PFSK-1 (cell line): ENCODE measurements around the gene SLC39A8.

Source experiments
- POLR2AphosphoS5 ChIP-seq: IDR thresholded peaks from 2 replicates; pipeline ENCODE4 v1.6.1; 2012; ENCODE audit warnings: low read depth, mild to moderate bottlenecking, control low read depth, low read length, moderate library complexity
- REST ChIP-seq, 2 experiments: IDR thresholded peaks; 2 replicates each; pipeline versions ENCODE4 v1.6.1 to v1.8.0; 2011 to 2012; ENCODE audit warnings: low read depth in 2 of 2, low read length in 2 of 2, control low read depth in 1 of 2, inconsistent platforms in 1 of 2, mild to moderate bottlenecking in 1 of 2, moderate library complexity in 1 of 2; ENCODE audit not compliant: insufficient read depth in 1 of 2
- TAF1 ChIP-seq: IDR thresholded peaks from 2 replicates; pipeline ENCODE4 v1.6.1; 2012; ENCODE audit warnings: low read length, control low read depth, borderline replicate concordance; ENCODE audit not compliant: insufficient read depth

GRCh38 chr4:102253860-102254259 lies 91.4 kb downstream of the SLC39A8 start:
- TF ChIP-seq REST (IDR thresholded peaks at IDR 0.05; ENCODE audit: insufficient read depth in 1 of 2, low read depth in 2 of 2, low read length in 2 of 2) (no peak), POLR2AphosphoS5 (no peak), TAF1 (no peak)
